Uterus (tissue), 2 donors: ENCODE measurements around the gene CENPX.

ENCODE experiments used
- POLR2A ChIP-seq, 2 donors: fragments of 450-650 bp; IDR thresholded peaks; one replicate each; pipeline ENCODE4 v1.6.1; 2016; ENCODE audit warnings: antibody characterized with exemption in 2 of 2, mild to moderate bottlenecking in 1 of 2, moderate library complexity in 1 of 2
- TF ChIP-seq, protein P1 (sequence below), 4 experiments: fragments of 200-600 bp in 2 of 4; fragments of 450-650 bp in 2 of 4; sonication (generic) in 2 of 4; IDR thresholded peaks; one replicate each; pipeline ENCODE4 v1.5.1; 2016 to 2019; ENCODE audit warnings: antibody characterized with exemption in 4 of 4, mild to moderate bottlenecking in 2 of 4, moderate library complexity in 1 of 4

DNA sequence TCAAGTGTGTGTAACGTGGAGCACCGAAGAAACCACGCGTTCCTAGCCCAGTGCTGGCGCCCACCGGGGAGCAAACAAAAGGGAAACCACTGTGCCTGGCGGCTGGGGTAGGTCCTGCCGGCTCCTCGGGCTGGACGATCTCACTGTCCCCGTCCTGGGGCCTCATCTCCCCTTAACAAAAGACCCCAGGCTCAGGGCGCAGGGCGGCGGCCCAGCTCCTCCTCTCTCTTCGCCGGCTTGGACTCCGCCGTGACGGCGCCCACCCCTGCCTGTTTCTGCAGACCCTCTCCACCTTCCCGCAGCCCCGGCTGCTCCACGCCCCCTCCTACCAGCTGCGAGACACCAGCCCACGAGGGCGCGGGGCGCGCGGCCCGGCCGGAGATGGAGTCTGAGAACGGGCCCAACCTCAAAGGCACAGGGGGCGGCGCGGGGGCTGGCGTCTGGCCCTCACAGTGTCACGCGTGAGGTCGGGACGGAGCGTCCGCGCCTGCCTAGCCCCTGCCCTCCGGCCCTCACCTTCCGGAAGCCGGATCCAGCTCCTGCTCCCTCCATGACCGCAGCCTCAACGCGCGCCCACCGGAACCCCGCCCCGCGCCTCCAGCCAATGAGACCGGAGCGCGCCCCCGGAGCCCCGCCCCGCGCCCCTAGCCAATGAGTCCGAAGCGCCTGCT, at the start of gene CENPX:
- TF ChIP-seq, protein P1, sequence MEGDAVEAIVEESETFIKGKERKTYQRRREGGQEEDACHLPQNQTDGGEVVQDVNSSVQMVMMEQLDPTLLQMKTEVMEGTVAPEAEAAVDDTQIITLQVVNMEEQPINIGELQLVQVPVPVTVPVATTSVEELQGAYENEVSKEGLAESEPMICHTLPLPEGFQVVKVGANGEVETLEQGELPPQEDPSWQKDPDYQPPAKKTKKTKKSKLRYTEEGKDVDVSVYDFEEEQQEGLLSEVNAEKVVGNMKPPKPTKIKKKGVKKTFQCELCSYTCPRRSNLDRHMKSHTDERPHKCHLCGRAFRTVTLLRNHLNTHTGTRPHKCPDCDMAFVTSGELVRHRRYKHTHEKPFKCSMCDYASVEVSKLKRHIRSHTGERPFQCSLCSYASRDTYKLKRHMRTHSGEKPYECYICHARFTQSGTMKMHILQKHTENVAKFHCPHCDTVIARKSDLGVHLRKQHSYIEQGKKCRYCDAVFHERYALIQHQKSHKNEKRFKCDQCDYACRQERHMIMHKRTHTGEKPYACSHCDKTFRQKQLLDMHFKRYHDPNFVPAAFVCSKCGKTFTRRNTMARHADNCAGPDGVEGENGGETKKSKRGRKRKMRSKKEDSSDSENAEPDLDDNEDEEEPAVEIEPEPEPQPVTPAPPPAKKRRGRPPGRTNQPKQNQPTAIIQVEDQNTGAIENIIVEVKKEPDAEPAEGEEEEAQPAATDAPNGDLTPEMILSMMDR (IDR thresholded peaks at IDR 0.05) = no peak
- peak in 1 of 2 donors; percentile 64 for TF ChIP-seq POLR2A (IDR thresholded peaks at IDR 0.05)
